Measurements from ENCODE around the gene PPP1R9B. TPM values are rescaled to one million over a fixed set of nuclear protein-coding genes. Genes with fewer than 3 reads are reported as not detected.

Gene PPP1R9B
- total RNA-seq, 1 donor from 2014 or later, result 73.6 TPM

GRCh38 chr17:50103941-50104340, 46.5 kb downstream of the PPP1R9B start:
- no peak for FAIRE-seq
- Histone ChIP-seq H3K79me2 (ENCODE audit: insufficient read depth, low read length) (no peaks in the 10 kb centered on the region), H3K4me2 (ENCODE audit: low read length) (no peak overlapping the region), H3K27me3 (ENCODE audit: insufficient read depth, low read length) (no peaks in the 10 kb centered on the region), H3K4me3 (ENCODE audit: insufficient read depth, low read depth, low read length) (no peak overlapping the region), H3K36me3 (ENCODE audit: insufficient read depth, low read length) (no peaks in the 10 kb centered on the region), H3K9me3 (ENCODE audit: insufficient read depth, low read depth, low read length) (no peaks in the 10 kb centered on the region), H2AFZ (ENCODE audit: low read depth, low read length) (no peak overlapping the region), H3K9ac (ENCODE audit: low read length) (no peak overlapping the region), H4K20me1 (ENCODE audit: insufficient read depth, low read length) (peaks cover 36% of the 10 kb centered on the region), H3K4me1 (ENCODE audit: insufficient read depth, low read length) (peaks cover 21% of the 10 kb centered on the region), H3K27ac (ENCODE audit: low read depth, low read length) (no peak overlapping the region)
- DNase-seq (ENCODE audit: low read depth), result no peak
- Mint-ChIP-seq H3K36me3 (ENCODE audit: low read depth, unreplicated experiment) (peaks cover 21% of the 10 kb centered on the region), H3K4me3 (ENCODE audit: unreplicated experiment) (no peak overlapping the region), H3K4me1 (ENCODE audit: low read depth, unreplicated experiment) (peaks cover 20% of the 10 kb centered on the region), H3K27me3 (ENCODE audit: low read depth, unreplicated experiment) (peaks cover 2% of the 10 kb centered on the region), H3K9me3 (ENCODE audit: unreplicated experiment) (no peaks in the 10 kb centered on the region), H3K27ac (ENCODE audit: unreplicated experiment) (no peak overlapping the region)
- no peak for TF ChIP-seq EZH2 (IDR thresholded peaks at IDR 0.05; ENCODE audit: insufficient read depth, low read length)
- TF ChIP-seq, protein P1, sequence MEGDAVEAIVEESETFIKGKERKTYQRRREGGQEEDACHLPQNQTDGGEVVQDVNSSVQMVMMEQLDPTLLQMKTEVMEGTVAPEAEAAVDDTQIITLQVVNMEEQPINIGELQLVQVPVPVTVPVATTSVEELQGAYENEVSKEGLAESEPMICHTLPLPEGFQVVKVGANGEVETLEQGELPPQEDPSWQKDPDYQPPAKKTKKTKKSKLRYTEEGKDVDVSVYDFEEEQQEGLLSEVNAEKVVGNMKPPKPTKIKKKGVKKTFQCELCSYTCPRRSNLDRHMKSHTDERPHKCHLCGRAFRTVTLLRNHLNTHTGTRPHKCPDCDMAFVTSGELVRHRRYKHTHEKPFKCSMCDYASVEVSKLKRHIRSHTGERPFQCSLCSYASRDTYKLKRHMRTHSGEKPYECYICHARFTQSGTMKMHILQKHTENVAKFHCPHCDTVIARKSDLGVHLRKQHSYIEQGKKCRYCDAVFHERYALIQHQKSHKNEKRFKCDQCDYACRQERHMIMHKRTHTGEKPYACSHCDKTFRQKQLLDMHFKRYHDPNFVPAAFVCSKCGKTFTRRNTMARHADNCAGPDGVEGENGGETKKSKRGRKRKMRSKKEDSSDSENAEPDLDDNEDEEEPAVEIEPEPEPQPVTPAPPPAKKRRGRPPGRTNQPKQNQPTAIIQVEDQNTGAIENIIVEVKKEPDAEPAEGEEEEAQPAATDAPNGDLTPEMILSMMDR (IDR thresholded peaks at IDR 0.05; ENCODE audit: insufficient read depth, low read depth, low read length), result no peak

- Mint-ChIP-seq H3K4me3 (ENCODE audit: unreplicated experiment) (no peak overlapping the region), H3K36me3 (ENCODE audit: low read depth, unreplicated experiment) (peaks cover 22% of the 10 kb centered on the region), H3K9me3 (ENCODE audit: unreplicated experiment) (no peaks in the 10 kb centered on the region), H3K27ac (ENCODE audit: unreplicated experiment) (no peak overlapping the region), H3K4me1 (ENCODE audit: low read depth, unreplicated experiment) (peaks cover 22% of the 10 kb centered on the region), H3K27me3 (ENCODE audit: low read depth, unreplicated experiment) (peaks cover 2% of the 10 kb centered on the region)
- Histone ChIP-seq H3K27ac (ENCODE audit: low read depth, low read length) (no peak overlapping the region), H3K4me2 (ENCODE audit: low read length) (no peak overlapping the region), H3K9ac (ENCODE audit: low read length) (no peak overlapping the region), H3K4me3 (ENCODE audit: insufficient read depth, low read depth, low read length) (no peak overlapping the region), H2AFZ (ENCODE audit: low read depth, low read length) (no peak overlapping the region), H3K4me1 (ENCODE audit: insufficient read depth, low read length) (peaks cover 21% of the 10 kb centered on the region), H4K20me1 (ENCODE audit: insufficient read depth, low read length) (peaks cover 36% of the 10 kb centered on the region), H3K79me2 (ENCODE audit: insufficient read depth, low read length) (no peaks in the 10 kb centered on the region), H3K9me3 (ENCODE audit: insufficient read depth, low read depth, low read length) (no peaks in the 10 kb centered on the region), H3K36me3 (ENCODE audit: insufficient read depth, low read length) (no peaks in the 10 kb centered on the region), H3K27me3 (ENCODE audit: insufficient read depth, low read length) (no peaks in the 10 kb centered on the region)
- TF ChIP-seq EZH2 (IDR thresholded peaks at IDR 0.05; ENCODE audit: insufficient read depth, low read length), result no peak
- TF ChIP-seq, protein P1 (IDR thresholded peaks at IDR 0.05; ENCODE audit: insufficient read depth, low read depth, low read length), result no peak
- DNase-seq (ENCODE audit: low read depth) (no peak), FAIRE-seq (no peak)
Measured at GRCh38 chr17:50103252-50103651, 47.2 kb downstream of the PPP1R9B start.

DNA sequence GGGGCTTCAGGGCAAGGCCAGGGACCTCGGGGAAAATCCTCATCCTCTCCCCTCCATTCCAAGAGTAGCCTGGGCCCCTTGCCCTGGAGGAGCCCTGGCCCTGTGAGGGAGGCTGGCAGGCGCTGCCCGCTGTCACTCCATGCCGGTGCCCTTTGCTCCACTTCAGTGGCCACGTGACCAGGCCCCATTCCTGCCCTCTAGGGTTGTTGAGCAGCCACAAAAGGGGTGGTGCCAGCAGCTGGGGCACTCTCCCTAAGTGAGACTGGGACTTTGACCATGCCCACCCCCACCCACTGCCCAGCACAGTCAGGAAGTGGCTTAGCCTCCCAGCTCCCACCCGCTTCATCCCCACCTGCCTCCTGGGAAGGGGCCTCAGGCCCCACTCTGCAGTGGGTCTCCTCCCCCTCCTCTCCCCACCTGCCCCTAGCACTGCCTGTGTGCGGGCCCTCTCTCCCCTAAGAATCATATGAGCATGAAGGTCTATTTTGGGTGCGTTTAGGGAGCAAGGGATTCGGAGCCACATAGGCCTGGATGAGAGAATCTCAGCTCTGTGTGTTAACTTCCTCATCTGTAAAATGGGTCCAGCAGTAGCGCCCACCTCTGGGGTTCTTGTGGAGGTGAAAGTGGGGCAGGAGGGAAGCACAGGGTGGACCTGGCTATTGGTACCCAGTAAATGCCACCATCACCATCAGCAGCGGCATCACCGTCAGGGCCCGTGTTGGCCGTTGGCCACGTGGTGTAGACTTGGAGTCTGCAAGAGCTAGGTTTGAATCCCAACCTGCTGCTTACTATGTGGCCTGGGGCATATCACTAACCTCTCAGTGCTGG, 48.1 kb downstream of the PPP1R9B start:
- Histone ChIP-seq H3K79me2 (ENCODE audit: insufficient read depth, low read length) (no peaks in the 10 kb centered on the region), H3K4me1 (ENCODE audit: insufficient read depth, low read length) (peaks cover 14% of the 10 kb centered on the region), H3K36me3 (ENCODE audit: insufficient read depth, low read length) (no peaks in the 10 kb centered on the region), H3K4me3 (ENCODE audit: insufficient read depth, low read depth, low read length) (no peak overlapping the region), H3K27ac (ENCODE audit: low read depth, low read length) (no peak overlapping the region), H3K27me3 (ENCODE audit: insufficient read depth, low read length) (no peaks in the 10 kb centered on the region), H3K9ac (ENCODE audit: low read length) (no peak overlapping the region), H3K4me2 (ENCODE audit: low read length) (no peak overlapping the region), H3K9me3 (ENCODE audit: insufficient read depth, low read depth, low read length) (no peaks in the 10 kb centered on the region), H2AFZ (ENCODE audit: low read depth, low read length) (no peak overlapping the region), H4K20me1 (ENCODE audit: insufficient read depth, low read length) (peaks cover 36% of the 10 kb centered on the region)
- TF ChIP-seq, protein P1 (IDR thresholded peaks at IDR 0.05; ENCODE audit: insufficient read depth, low read depth, low read length), result no peak
- no peak for TF ChIP-seq EZH2 (IDR thresholded peaks at IDR 0.05; ENCODE audit: insufficient read depth, low read length)
- no peak for DNase-seq (ENCODE audit: low read depth)
- H3K9me3 Mint-ChIP-seq (ENCODE audit: unreplicated experiment), result no peaks in the 10 kb centered on the region
- no peak overlapping the region for H3K4me3 Mint-ChIP-seq (ENCODE audit: unreplicated experiment)
- peaks cover 15% of the 10 kb centered on the region for H3K36me3 Mint-ChIP-seq (ENCODE audit: low read depth, unreplicated experiment)
- FAIRE-seq, result no peak
- no peak overlapping the region for H3K27ac Mint-ChIP-seq (ENCODE audit: unreplicated experiment)
- H3K27me3 Mint-ChIP-seq (ENCODE audit: low read depth, unreplicated experiment), result peaks cover 2% of the 10 kb centered on the region
- peaks cover 16% of the 10 kb centered on the region for H3K4me1 Mint-ChIP-seq (ENCODE audit: low read depth, unreplicated experiment)

Data from astrocyte (in vitro differentiated cells and primary cell).